ENCODE results near the gene BOK.

Gene BOK

GRCh38 chr2:241607162-241607885, 48.8 kb downstream of the BOK start:
- no peak for DNase-seq

GRCh38 chr2:241608881-241609280, 50.3 kb downstream of the BOK start:
- DNase-seq, result no peak

GRCh38 chr2:241609859-241610793, 51.6 kb downstream of the BOK start:
- DNase-seq, result no peak

GRCh38 chr2:241611062-241611461, 52.5 kb downstream of the BOK start:
- DNase-seq, result no peak

GRCh38 chr2:241612156-241613016, 53.8 kb downstream of the BOK start:
- DNase-seq, result no peak

- DNase-seq, result no peak
Measured at GRCh38 chr2:241613017-241613780, 54.7 kb downstream of the BOK start.

GRCh38 chr2:241615041-241615440, 56.5 kb downstream of the BOK start:
- DNase-seq, result no peak

GRCh38 chr2:241615522-241616052, 57.0 kb downstream of the BOK start:
- no peak for DNase-seq

- no peak for DNase-seq
Measured at GRCh38 chr2:241616168-241617125, 57.9 kb downstream of the BOK start.

- DNase-seq, result no peak
Measured at GRCh38 chr2:241617431-241618154, 59.0 kb downstream of the BOK start.

- DNase-seq, result no peak
Measured at GRCh38 chr2:241618296-241618805, 59.8 kb downstream of the BOK start.

- DNase-seq, result no peak
Measured at GRCh38 chr2:241618829-241619228, 60.3 kb downstream of the BOK start.

GRCh38 chr2:241619597-241620418, 61.3 kb downstream of the BOK start:
- no peak for DNase-seq

- no peak for DNase-seq
Measured at GRCh38 chr2:241620419-241620769, 61.8 kb downstream of the BOK start.
